Epithelial cell of esophagus (primary cell): ENCODE measurements around the gene CREB1.

Experiments used
- DNase-seq: peaks from one replicate; pipeline ENCODE4 v3.0.0; 2010; ENCODE audit warnings: low read depth
- H3K4me3 ChIP-seq: 2 replicates; pipeline ENCODE4 v1.5.1; 2011; ENCODE audit warnings: mild to moderate bottlenecking, low read length, control low read depth
- CTCF ChIP-seq: IDR thresholded peaks from 2 replicates; pipeline ENCODE4 v1.5.1; 2011; ENCODE audit warnings: low read depth, mild to moderate bottlenecking, low read length, control low read depth, inconsistent platforms; ENCODE audit not compliant: insufficient read depth; ENCODE audit errors: missing control alignments

The CREB1 gene

DNA sequence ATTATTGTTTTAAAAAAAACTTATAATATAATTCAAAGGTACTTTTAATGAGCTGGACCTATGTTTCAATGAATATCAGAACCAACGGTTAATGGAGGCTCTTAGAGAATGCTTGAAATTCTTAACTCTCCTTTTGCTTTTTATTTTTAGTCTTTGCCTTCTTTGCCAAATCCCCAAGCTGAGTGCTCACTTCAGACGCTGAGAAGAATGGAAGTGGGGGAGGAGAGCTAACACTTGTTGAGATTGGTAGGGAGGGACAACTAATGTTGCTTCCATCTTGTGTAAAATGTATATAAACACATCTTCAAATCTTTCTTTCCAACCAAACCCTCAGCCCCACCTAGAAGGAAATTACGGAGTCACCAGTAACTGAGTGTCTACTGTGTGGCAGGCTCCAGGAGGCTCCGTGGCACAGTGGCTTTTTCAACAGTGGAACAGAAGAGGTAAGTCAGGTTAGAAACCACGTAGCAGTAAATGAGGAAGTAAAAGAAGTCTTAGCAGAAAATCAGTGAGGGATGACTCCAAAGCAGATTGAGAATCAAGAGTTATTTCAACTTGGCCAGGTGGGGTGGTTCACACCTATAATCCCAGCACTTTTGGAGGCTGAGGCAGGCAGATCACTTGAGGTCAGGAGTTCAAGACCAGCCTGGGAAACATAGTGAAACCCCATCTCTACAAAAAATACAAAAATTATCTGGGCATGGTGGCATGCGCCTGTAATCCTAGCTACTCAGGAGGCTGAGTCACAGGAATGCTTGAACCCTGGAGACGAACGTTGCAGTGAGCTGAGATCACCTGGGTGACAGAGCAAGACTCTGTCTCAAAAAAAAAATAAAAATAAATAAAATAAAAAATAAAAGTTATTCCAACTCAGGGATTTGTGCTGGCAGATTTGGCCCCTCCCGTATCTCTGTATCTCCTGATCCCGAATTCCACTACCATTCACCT is 45.0 kb upstream of the CREB1 start:
- H3K4me3 ChIP-seq: no peak overlapping the region
- no peak for DNase-seq
- TF ChIP-seq CTCF: no peak

- TF ChIP-seq CTCF: no peak
- DNase-seq: peak; percentile 87
- no peak overlapping the region for H3K4me3 ChIP-seq
Observed at GRCh38 chr2:207487650-207488311, 42.0 kb upstream of the CREB1 start.

- H3K4me3 ChIP-seq: no peak overlapping the region
- no peak for TF ChIP-seq CTCF
- no peak for DNase-seq
Observed at GRCh38 chr2:207489251-207489650, 40.5 kb upstream of the CREB1 start.

DNA sequence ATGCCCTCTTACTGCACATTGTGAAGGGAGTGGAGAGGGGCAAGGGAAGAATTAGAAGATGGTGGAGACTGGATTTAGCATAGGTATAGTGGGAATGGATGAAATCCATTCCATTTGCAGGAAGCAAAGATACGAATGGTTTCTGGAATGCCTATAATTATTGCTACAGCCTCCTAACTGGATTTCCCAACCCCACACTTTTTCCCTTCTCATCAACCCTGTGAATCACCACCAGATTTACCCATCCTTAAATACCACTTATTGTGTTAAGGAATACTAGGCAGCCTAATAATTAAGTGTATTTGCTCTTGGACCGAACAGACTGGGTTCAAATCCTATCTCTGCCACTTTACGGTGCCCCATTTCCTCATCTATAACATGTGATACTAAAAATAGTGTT is 39.3 kb upstream of the CREB1 start:
- DNase-seq: peak; percentile 46
- no peak overlapping the region for H3K4me3 ChIP-seq
- no peak for TF ChIP-seq CTCF

DNA sequence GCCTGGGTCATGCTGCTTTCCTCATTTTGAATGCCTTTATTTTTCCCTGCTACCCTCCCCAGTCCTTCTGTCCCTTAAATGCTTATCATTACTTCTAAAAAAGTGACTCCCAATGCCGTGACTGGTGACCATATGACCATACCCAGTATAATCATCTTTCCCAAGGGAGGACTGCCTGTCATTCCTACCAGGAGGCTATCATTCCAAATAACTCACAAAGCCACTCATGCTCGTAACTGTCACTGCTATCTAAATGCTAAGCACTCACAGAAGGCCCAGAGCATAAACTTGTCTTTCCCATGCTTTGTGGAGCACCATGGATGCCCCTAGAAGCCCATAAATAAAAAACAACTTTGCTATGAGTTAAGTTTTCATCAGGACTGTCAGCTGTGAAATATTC is 38.7 kb upstream of the CREB1 start:
- no peak for TF ChIP-seq CTCF
- no peak overlapping the region for H3K4me3 ChIP-seq
- DNase-seq: no peak

GRCh38 chr2:207491956-207492355 is 37.8 kb upstream of the CREB1 start:
- H3K4me3 ChIP-seq: no peak overlapping the region
- no peak for TF ChIP-seq CTCF

DNA sequence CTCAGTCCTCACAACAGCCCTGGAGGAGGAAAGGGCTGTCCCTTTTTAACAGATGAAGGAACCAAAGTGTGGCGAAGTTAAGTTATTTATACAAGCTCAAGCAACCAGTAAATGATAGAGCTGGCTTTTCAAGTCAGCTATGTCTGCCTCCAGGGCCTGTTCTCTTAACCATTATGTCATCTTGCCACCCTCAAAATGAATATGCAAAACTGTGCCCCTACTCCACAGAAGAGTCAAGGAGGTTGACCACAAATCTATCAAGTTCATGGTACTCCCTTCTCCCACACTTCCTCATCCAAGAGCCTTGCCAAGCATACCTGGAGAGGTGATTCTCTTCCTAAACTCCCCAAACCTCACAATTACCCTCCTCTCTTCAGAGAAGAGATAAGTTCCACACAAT is 37.3 kb upstream of the CREB1 start:
- no peak overlapping the region for H3K4me3 ChIP-seq
- DNase-seq: peak; percentile 30
- no peak for TF ChIP-seq CTCF

More at GRCh38 chr2:207491956-207492355, 37.8 kb upstream of the CREB1 start:
- no peak for DNase-seq
